Measurements from ENCODE around the gene PSKH1.
A peak's percentile ranks its signal among the peaks of the same experiment; 100 is the strongest.
"Not testable (repeated sequence)": the region's sequence is repeated elsewhere in the genome, so short reads cannot be mapped to it uniquely, and the experiment has no call there.

The PSKH1 gene

GRCh38 chr16:67926181-67926750 is 33.2 kb downstream of the PSKH1 start:
- no peak for DNase-seq (ENCODE audit: low spot score)

GRCh38 chr16:67927131-67927941 is 34.3 kb downstream of the PSKH1 start:
- DNase-seq (ENCODE audit: low spot score), result no peak

- no peak for DNase-seq (ENCODE audit: low spot score)
These were observed 35.1 kb downstream of the PSKH1 start for GRCh38 chr16:67928147-67928546.

- DNase-seq (ENCODE audit: low spot score), result peak; percentile 57
These were observed 35.7 kb downstream of the PSKH1 start for GRCh38 chr16:67928561-67929364.

- DNase-seq (ENCODE audit: low spot score), result no peak
These were observed 37.1 kb downstream of the PSKH1 start for GRCh38 chr16:67930191-67930590.

GRCh38 chr16:67930678-67931211 is 37.7 kb downstream of the PSKH1 start:
- DNase-seq (ENCODE audit: low spot score), result no peak

- no peak for DNase-seq (ENCODE audit: low spot score)
These were observed 38.8 kb downstream of the PSKH1 start, which contains the start of gene CTRL for GRCh38 chr16:67931712-67932461. CTRL (minus strand) TSS chr16:67931862; CDS start chr16:67931852, 10 bp downstream.

GRCh38 chr16:67932462-67932840 is 39.4 kb downstream of the PSKH1 start:
- DNase-seq (ENCODE audit: low spot score), result no peak

- DNase-seq (ENCODE audit: low spot score), result no peak
These were observed 40.8 kb downstream of the PSKH1 start for GRCh38 chr16:67933805-67934204.

- no peak for DNase-seq (ENCODE audit: low spot score)
These were observed 41.4 kb downstream of the PSKH1 start for GRCh38 chr16:67934306-67935100.

GRCh38 chr16:67935101-67935401 is 42.0 kb downstream of the PSKH1 start:
- DNase-seq (ENCODE audit: low spot score), result no peak

- DNase-seq (ENCODE audit: low spot score), result peak; percentile 98
These were observed 42.5 kb downstream of the PSKH1 start for GRCh38 chr16:67935402-67936123.

- peak; percentile 67 for DNase-seq (ENCODE audit: low spot score)
These were observed 43.2 kb downstream of the PSKH1 start, which contains the start of gene PSMB10 for GRCh38 chr16:67936124-67936879. PSMB10 (minus strand) TSS chr16:67936850; CDS start chr16:67936749, 101 bp downstream.

GRCh38 chr16:67936880-67937605 is 44.0 kb downstream of the PSKH1 start:
- no peak for DNase-seq (ENCODE audit: low spot score)

GRCh38 chr16:67937713-67938112 is 44.7 kb downstream of the PSKH1 start:
- not testable (repeated sequence) for DNase-seq (ENCODE audit: low spot score)

- DNase-seq (ENCODE audit: low spot score), result no peak
These were observed 46.7 kb downstream of the PSKH1 start for GRCh38 chr16:67939507-67940445.

GRCh38 chr16:67940446-67941089 is 47.5 kb downstream of the PSKH1 start:
- DNase-seq (ENCODE audit: low spot score), result no peak
